GM10248 (cell line): ENCODE measurements around the gene C7orf25.

ENCODE experiments used
- CTCF ChIA-PET: fragments of 300-600 bp; sonication (Branson Sonifier 250); formaldehyde crosslinking; extraction: SDS; loops from one replicate; lab custom pipeline; 2021; ENCODE audit warnings: antibody characterized with exemption; lab: Yijun Ruan, JAX
- POLR2A ChIA-PET: fragments of 350-650 bp; sonication (Branson Sonifier 250); formaldehyde crosslinking; extraction: SDS; loops from one replicate; lab custom pipeline; 2020; ENCODE audit warnings: antibody characterized with exemption; lab: Yijun Ruan, JAX
- DNase-seq: peaks from one replicate; pipeline ENCODE4 v3.0.0; 2012; ENCODE audit errors: extremely low spot score
- CTCF ChIP-seq: IDR thresholded peaks from 2 replicates; pipeline ENCODE4 v1.5.1; 2012; ENCODE audit warnings: mild to moderate bottlenecking, low read depth; ENCODE audit errors: extremely low read depth, missing control alignments, control extremely low read depth

Gene C7orf25

GRCh38 chr7:42911454-42912447, at the start of gene C7orf25:
Gene C7orf25 (minus strand): TSS chr7:42912070. CDS start chr7:42910900, 1,170 bp downstream.
- DNase-seq: peak; percentile 94
- TF ChIP-seq CTCF: no peak
- CTCF ChIA-PET: interaction anchor here (0.7 to 2.9 kb wide), 5 partner anchors 12 to 971 kb away, joined by 3 to 8 read pairs (median 5); no protein-coding TSS in a partner anchor
- POLR2A ChIA-PET: no interaction called here

- POLR2A ChIA-PET: no interaction called here
- no peak for DNase-seq
- CTCF ChIA-PET: interaction anchor here (1.4 to 4.6 kb wide), 6 partner anchors 11 to 1021 kb away, joined by 3 to 24 read pairs (median 5); no protein-coding TSS in a partner anchor
These were observed 49.3 kb upstream of the C7orf25 start for GRCh38 chr7:42961170-42961569.

DNA sequence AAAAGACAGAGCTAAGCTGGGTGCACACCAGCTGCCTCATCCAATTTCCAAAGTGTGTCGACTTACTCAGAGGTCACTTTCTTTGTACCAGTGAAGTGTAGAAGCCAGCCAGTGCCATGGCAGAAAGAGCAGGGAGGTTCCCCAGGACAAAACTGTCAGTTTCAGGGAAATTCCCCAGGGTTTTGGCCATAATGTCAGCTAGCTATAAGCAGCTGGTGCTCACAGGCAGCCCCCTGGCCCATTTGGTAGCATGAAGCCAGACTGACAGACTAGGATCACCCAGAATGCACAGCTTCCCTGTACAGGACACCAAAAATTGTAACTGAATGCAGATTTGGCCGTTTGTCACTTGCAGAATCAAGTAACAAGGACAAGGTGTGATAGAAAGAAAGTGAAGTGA, 48.9 kb upstream of the C7orf25 start:
- DNase-seq: no peak
- CTCF ChIA-PET: interaction anchor here (1.3 to 4.6 kb wide), 6 partner anchors 11 to 301 kb away, joined by 3 to 24 read pairs (median 5); no protein-coding TSS in a partner anchor
- no peak for TF ChIP-seq CTCF
- POLR2A ChIA-PET: no interaction called here

More at GRCh38 chr7:42961170-42961569, 49.3 kb upstream of the C7orf25 start:
- no peak for TF ChIP-seq CTCF

DNA sequence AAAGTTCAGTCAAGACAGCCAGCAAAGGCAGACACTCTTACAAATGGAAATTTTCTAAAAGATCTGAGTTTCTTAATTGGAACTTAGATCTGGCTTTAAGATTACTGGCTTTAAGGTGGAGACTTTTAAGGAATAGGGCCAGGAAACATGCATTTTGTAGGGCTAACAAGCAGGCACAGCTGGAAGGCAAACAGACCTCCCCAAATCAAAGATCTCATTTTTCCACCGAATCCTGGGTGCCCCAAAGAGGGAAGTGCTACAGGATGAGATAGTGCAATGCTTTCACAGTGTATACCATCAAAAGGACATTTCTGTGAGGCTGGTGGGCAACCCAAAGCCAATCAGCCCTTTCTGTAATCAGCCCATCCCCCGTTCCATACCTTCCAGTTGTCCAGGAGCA, 47.7 kb upstream of the C7orf25 start:
- CTCF ChIA-PET: interaction anchor here (1.3 to 4.6 kb wide), 4 partner anchors 12 to 302 kb away, joined by 4 to 24 read pairs (median 8); no protein-coding TSS in a partner anchor
- TF ChIP-seq CTCF: no peak
- POLR2A ChIA-PET: no interaction called here
- DNase-seq: no peak

DNA sequence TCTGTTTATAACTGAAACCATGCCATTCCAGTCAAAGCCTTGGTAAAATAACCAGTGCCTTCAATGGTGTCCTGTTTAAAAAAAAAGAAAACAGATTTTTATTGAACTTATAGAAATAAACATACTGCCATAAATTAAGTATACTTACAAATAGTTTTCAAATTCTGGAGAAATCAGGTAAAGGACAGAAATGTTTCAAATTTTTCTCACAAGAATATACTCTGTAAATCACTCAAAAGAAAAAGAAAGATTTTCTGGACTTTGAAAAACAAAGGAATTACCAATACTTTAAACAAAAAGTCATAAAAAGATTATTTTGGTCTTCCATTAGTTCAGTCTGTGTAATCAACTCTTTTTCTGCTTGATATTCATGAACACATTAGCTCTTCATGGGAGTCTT, 44.2 kb upstream of the C7orf25 start:
- DNase-seq: no peak
- CTCF ChIA-PET: interaction anchor here (4.2 kb wide), 1 partner anchor 15 kb away, joined by 21 read pairs; no protein-coding TSS in a partner anchor
- POLR2A ChIA-PET: no interaction called here
- no peak for TF ChIP-seq CTCF

GRCh38 chr7:42953994-42954393, 42.1 kb upstream of the C7orf25 start:
- no peak for DNase-seq
- ChIA-PET CTCF (interaction anchor here (1.4 to 4.2 kb wide), 4 partner anchors 11 to 18 kb away, joined by 5 to 21 read pairs (median 6); no protein-coding TSS in a partner anchor), POLR2A (no interaction called here)
- no peak for TF ChIP-seq CTCF
